HepG2 (cell line): ENCODE data around the gene CCNYL1. TPM values are rescaled to one million over a fixed set of nuclear protein-coding genes. Genes with fewer than 3 reads are reported as not detected.
A peak's percentile ranks its signal among the peaks of the same experiment; 100 is the strongest.

ENCODE experiments used
- ASH2L ChIP-seq: fragments of 300-600, 200-600 bp; sonication (generic); IDR thresholded peaks from 2 replicates; pipeline ENCODE4 v1.7.0; 2017; ENCODE audit warnings: low read depth, mild to moderate bottlenecking, moderate library complexity, mixed read lengths, low read length; ENCODE audit not compliant: insufficient read length
- CHD4 ChIP-seq: fragments of 200-600 bp; sonication (generic); IDR thresholded peaks from 2 replicates; pipeline ENCODE4 v1.7.0; 2017; ENCODE audit warnings: mild to moderate bottlenecking, low read length, borderline replicate concordance
- FOXA3 ChIP-seq: IDR thresholded peaks from 2 replicates; pipeline ENCODE4 v1.6.1; 2016; ENCODE audit warnings: missing genetic modification reagents, missing compliant biosample characterization
- GPBP1L1 ChIP-seq: sonication (generic); formaldehyde crosslinking; IDR thresholded peaks from 2 replicates; pipeline ENCODE4 v1.5.0; 2020; ENCODE audit warnings: mild to moderate bottlenecking, missing genetic modification reagents
- HMGXB4 ChIP-seq, 2 experiments: sonication (generic) in 1 of 2; formaldehyde crosslinking in 1 of 2; IDR thresholded peaks; 2 replicates each; pipeline versions ENCODE4 v1.4.0 to v1.6.1; 2018 to 2020; ENCODE audit warnings: missing genetic modification reagents in 2 of 2, borderline replicate concordance in 1 of 2, low read depth in 1 of 2, mild to moderate bottlenecking in 1 of 2, missing biosample characterization in 1 of 2
- HNF4G ChIP-seq, 2 experiments: sonication (generic) in 1 of 2; formaldehyde crosslinking in 1 of 2; IDR thresholded peaks; 2 replicates each; pipeline versions ENCODE4 v1.4.0 to v1.6.1; 2011 to 2020; ENCODE audit warnings: borderline replicate concordance in 2 of 2, low read depth in 2 of 2, mild to moderate bottlenecking in 2 of 2, low read length in 1 of 2, missing genetic modification reagents in 1 of 2, moderate library complexity in 1 of 2
- KDM6A ChIP-seq: IDR thresholded peaks from 2 replicates; pipeline ENCODE4 v1.6.1; 2016; ENCODE audit warnings: low read depth
- MIER3 ChIP-seq: IDR thresholded peaks from 2 replicates; pipeline ENCODE4 v1.6.1; 2016; ENCODE audit warnings: missing compliant biosample characterization, borderline replicate concordance
- MYPOP ChIP-seq: sonication (generic); formaldehyde crosslinking; IDR thresholded peaks from 2 replicates; pipeline ENCODE4 v1.8.1; 2023; ENCODE audit warnings: mild to moderate bottlenecking, moderate library complexity, missing genetic modification reagents
- PPARG ChIP-seq: conservative IDR thresholded peaks from 2 replicates; pipeline ENCODE4 v1.6.1; 2016; ENCODE audit warnings: missing biosample characterization, missing genetic modification reagents
- RARA ChIP-seq: IDR thresholded peaks from 2 replicates; pipeline ENCODE4 v1.6.1; 2016; ENCODE audit warnings: missing genetic modification reagents, missing compliant biosample characterization
- SOX13 ChIP-seq, 3 experiments: fragments of 450-650 bp in 1 of 3; sonication (generic) in 1 of 3; formaldehyde crosslinking in 1 of 3; IDR thresholded peaks in 2 of 3; conservative IDR thresholded peaks in 1 of 3; 2 replicates each; pipeline versions ENCODE4 v1.5.0 to v1.6.1; 2016 to 2020; ENCODE audit warnings: antibody characterized with exemption in 1 of 3, mild to moderate bottlenecking in 1 of 3, missing compliant biosample characterization in 1 of 3, missing genetic modification reagents in 1 of 3, moderate library complexity in 1 of 3
- SSRP1 ChIP-seq: IDR thresholded peaks from 2 replicates; pipeline ENCODE4 v1.6.1; 2016; ENCODE audit warnings: control low read depth
- THAP11 ChIP-seq: IDR thresholded peaks from 2 replicates; pipeline ENCODE4 v1.6.1; 2016; ENCODE audit warnings: missing biosample characterization, missing genetic modification reagents
- ZBTB8A ChIP-seq: sonication (generic); formaldehyde crosslinking; IDR thresholded peaks from 2 replicates; pipeline ENCODE4 v1.4.0; 2020; ENCODE audit warnings: mild to moderate bottlenecking, low read depth, missing genetic modification reagents, borderline replicate concordance
- ZFYVE20 ChIP-seq: sonication (generic); formaldehyde crosslinking; IDR thresholded peaks from 2 replicates; pipeline ENCODE4 v1.8.0; 2023; ENCODE audit warnings: low read depth, mild to moderate bottlenecking, moderate library complexity, missing genetic modification reagents, borderline replicate concordance
- ZNF350 ChIP-seq: sonication (generic); formaldehyde crosslinking; IDR thresholded peaks from 2 replicates; pipeline ENCODE4 v1.4.0; 2020; ENCODE audit warnings: mild to moderate bottlenecking, low read depth, missing genetic modification reagents, borderline replicate concordance
- ZNF501 ChIP-seq: sonication (generic); formaldehyde crosslinking; IDR thresholded peaks from 2 replicates; pipeline ENCODE4 v1.5.1; 2020; ENCODE audit warnings: mild to moderate bottlenecking, moderate library complexity, missing genetic modification reagents
- ZNF710 ChIP-seq: sonication (generic); formaldehyde crosslinking; IDR thresholded peaks from 2 replicates; pipeline ENCODE4 v1.5.0; 2020; ENCODE audit warnings: mild to moderate bottlenecking, missing genetic modification reagents, borderline replicate concordance
- ZSCAN9 ChIP-seq: IDR thresholded peaks from 2 replicates; pipeline ENCODE4 v1.6.1; 2016; ENCODE audit warnings: borderline replicate concordance
- polyA plus RNA-seq, 8 experiments: library from polyadenylated mRNA; depleted of rRNA in 3 of 8; stranded (reverse) in 7 of 8; unstranded in 1 of 8; fragments of >200 nt; fragmentation: Illumina TruSeq in 4 of 8; extraction: Trizol in 4 of 8; gene quantifications; 2 replicates each; pipeline versions ENCODE4 v1.2.1 to v1.2.3, GENCODE V29; 2011 to 2016; ENCODE audit warnings: low read depth in 4 of 8, missing spikeins in 1 of 8, mixed read lengths in 1 of 8; ENCODE audit not compliant: insufficient read depth in 1 of 8
- total RNA-seq, 5 experiments: library from RNA; depleted of rRNA; stranded (reverse); fragments of >200 nt; fragmentation: Illumina TruSeq; extraction: Trizol; gene quantifications; 2 replicates each; pipeline ENCODE4 v1.2.3, GENCODE V29; 2016; ENCODE audit warnings: low read depth in 1 of 5

Gene CCNYL1
- total and polyA plus RNA-seq, 2 of the 13 experiments (the other 11 are each of a cell fraction or from before 2014, with no cell fraction given) = 12.5 to 16.2 TPM

- TF ChIP-seq SOX13 (IDR thresholded peaks at IDR 0.05) (no peak), SOX13 (CRISPR knock-in tag; conservative IDR thresholded peaks at IDR 0.05 in 1 of 2, IDR thresholded peaks at IDR 0.05 in 1 of 2) (peak in 1 of 2 experiments; percentile 88; a peak in 2 of 4 replicates), SSRP1 (CRISPR knock-in tag) (no peak), HNF4G (IDR thresholded peaks at IDR 0.05; ENCODE audit: borderline replicate concordance, low read depth, low read length) (no peak), HNF4G (CRISPR knock-in tag; IDR thresholded peaks at IDR 0.05; ENCODE audit: borderline replicate concordance, low read depth) (0 out of 2 replicates have a peak, but pooled peaks have one; percentile 42), ZFYVE20 (CRISPR knock-in tag) (no peak), PPARG (CRISPR knock-in tag) (peak; percentile 78; the same call in 1 of the 2 replicates), ZNF710 (CRISPR knock-in tag) (no peak), HMGXB4 (CRISPR knock-in tag; IDR thresholded peaks at IDR 0.05; ENCODE audit: borderline replicate concordance in 1 of 2, low read depth in 1 of 2) (peak in 1 of 2 experiments; percentile 4; a peak in 1 of 4 replicates), THAP11 (CRISPR knock-in tag) (no peak; the same call in none of the 2 replicates), ZSCAN9 (CRISPR knock-in tag) (0 out of 2 replicates have a peak, but pooled peaks have one; percentile 28), ASH2L (peak; percentile 46), GPBP1L1 (no peak), CHD4 (peak; percentile 86; the same call in 1 of the 2 replicates), FOXA3 (peak; percentile 85), MIER3 (0 out of 2 replicates have a peak, but pooled peaks have one; percentile 24), ZBTB8A (no peak), ZNF501 (CRISPR knock-in tag) (0 out of 2 replicates have a peak, but pooled peaks have one; percentile 31), RARA (peak; percentile 65), KDM6A (CRISPR knock-in tag) (0 out of 2 replicates have a peak, but pooled peaks have one; percentile 25), MYPOP (peak; percentile 51; the same call in 1 of the 2 replicates), ZNF350 (CRISPR knock-in tag) (peak; percentile 36; the same call in 1 of the 2 replicates)
Measured at GRCh38 chr2:207747653-207748560, 36.5 kb downstream of the CCNYL1 start (continued).
